ENCODE measurements around the gene GMPR2. TPM values are rescaled to one million over a fixed set of nuclear protein-coding genes. Genes with fewer than 3 reads are reported as not detected.

Gene GMPR2
- total and polyA plus RNA-seq, 2 of the 13 experiments (the other 11 are each of a cell fraction or from before 2014, with no cell fraction given): 210 to 273 TPM

DNA sequence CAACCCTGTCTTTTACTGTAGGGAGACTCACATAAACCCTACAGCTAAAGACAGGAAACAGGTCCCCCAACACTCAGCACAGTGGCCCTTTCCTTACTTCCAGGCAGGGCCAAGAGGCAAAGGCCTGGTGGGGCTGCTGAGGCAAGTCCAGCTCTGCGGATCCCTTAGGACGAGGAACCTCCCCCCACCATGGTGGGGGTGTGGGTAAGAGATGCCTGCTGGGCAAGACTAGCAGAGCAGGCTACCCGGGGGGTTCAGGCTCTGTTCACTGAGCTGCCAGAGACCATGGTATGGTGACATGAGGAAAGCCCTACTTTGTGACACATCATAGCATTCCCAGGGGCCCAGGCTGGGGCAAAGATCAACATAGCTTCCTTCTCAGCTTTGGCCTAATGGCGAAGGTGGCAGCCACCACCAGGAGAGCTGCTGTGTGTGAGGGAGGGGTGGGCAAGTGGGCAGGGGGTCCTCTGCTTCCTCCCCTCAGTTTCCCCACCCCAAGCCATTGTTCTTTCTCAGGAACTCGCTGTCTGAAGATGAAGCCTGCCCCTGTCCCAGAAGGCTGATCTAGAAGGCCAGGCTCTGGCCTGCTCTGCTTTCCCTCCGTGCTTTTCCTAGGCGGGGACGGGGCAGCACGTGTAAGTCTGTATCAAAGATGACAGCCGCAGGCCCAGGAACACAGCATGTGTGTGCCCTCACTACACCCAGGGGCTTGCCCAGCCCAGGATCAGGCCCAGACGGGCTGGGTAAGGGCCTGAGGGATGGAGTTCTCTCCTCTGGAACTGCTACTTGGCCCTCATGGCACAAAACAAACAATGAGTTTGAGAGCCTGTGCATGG, 19.8 kb downstream of the GMPR2 start:
- Histone ChIP-seq H3K27ac (ENCODE audit: extremely low read length, insufficient read depth, low read length) (peak overlapping the region; percentile 59), H3K79me2 (ENCODE audit: insufficient read depth, low read length) (no peaks in the 10 kb centered on the region)
- POLR2A ChIA-PET: interaction anchor here (0.6 to 13.2 kb wide), 32 partner anchors 9 to 932 kb away, joined by 3 to 254 read pairs (median 4); partner anchors contain the start of genes CBLN3, CHMP4A, CIDEB and DCAF11
- TF ChIP-seq AHR (CRISPR knock-in tag; IDR thresholded peaks at IDR 0.05) (no peak), YY1 (IDR thresholded peaks at IDR 0.05; ENCODE audit: insufficient read depth, insufficient replicate concordance, low read depth, low read length) (peak; percentile 68), ZNF382 (CRISPR knock-in tag; IDR thresholded peaks at IDR 0.05; ENCODE audit: borderline replicate concordance) (no peak), KDM5B (CRISPR knock-in tag; IDR thresholded peaks at IDR 0.05; ENCODE audit: borderline replicate concordance) (0 out of 2 replicates have a peak, but pooled peaks have one; percentile 9), ZMYM3 (CRISPR knock-in tag; IDR thresholded peaks at IDR 0.05) (peak; percentile 63)
- TF ChIP-seq, protein P1, sequence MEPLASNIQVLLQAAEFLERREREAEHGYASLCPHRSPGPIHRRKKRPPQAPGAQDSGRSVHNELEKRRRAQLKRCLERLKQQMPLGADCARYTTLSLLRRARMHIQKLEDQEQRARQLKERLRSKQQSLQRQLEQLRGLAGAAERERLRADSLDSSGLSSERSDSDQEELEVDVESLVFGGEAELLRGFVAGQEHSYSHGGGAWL (CRISPR knock-in tag; IDR thresholded peaks at IDR 0.05): 0 out of 2 replicates have a peak, but pooled peaks have one; percentile 8
- TF ChIP-seq, protein P2, sequence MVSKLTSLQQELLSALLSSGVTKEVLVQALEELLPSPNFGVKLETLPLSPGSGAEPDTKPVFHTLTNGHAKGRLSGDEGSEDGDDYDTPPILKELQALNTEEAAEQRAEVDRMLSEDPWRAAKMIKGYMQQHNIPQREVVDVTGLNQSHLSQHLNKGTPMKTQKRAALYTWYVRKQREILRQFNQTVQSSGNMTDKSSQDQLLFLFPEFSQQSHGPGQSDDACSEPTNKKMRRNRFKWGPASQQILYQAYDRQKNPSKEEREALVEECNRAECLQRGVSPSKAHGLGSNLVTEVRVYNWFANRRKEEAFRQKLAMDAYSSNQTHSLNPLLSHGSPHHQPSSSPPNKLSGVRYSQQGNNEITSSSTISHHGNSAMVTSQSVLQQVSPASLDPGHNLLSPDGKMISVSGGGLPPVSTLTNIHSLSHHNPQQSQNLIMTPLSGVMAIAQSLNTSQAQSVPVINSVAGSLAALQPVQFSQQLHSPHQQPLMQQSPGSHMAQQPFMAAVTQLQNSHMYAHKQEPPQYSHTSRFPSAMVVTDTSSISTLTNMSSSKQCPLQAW (CRISPR knock-in tag; IDR thresholded peaks at IDR 0.05): 0 out of 2 replicates have a peak, but pooled peaks have one; percentile 13
- TF ChIP-seq, protein P3, sequence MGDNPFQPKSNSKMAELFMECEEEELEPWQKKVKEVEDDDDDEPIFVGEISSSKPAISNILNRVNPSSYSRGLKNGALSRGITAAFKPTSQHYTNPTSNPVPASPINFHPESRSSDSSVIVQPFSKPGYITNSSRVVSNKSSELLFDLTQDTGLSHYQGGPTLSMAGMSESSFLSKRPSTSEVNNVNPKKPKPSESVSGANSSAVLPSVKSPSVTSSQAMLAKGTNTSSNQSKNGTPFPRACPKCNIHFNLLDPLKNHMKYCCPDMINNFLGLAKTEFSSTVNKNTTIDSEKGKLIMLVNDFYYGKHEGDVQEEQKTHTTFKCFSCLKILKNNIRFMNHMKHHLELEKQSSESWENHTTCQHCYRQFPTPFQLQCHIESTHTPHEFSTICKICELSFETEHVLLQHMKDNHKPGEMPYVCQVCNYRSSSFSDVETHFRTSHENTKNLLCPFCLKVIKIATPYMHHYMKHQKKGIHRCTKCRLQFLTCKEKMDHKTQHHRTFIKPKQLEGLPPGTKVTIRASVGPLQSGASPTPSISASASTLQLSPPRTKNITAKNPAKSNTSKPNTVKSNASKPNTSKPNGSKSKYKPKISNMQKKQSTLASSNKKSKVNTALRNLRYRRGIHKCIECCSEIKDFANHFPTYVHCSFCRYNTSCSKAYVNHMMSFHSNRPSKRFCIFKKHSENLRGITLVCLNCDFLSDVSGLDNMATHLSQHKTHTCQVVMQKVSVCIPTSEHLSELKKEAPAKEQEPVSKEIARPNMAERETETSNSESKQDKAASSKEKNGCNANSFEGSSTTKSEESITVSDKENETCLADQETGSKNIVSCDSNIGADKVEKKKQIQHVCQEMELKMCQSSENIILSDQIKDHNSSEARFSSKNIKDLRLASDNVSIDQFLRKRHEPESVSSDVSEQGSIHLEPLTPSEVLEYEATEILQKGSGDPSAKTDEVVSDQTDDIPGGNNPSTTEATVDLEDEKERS (CRISPR knock-in tag; IDR thresholded peaks at IDR 0.05): peak; percentile 72; the same call in 1 of the 2 replicates
- TF ChIP-seq, protein P4, sequence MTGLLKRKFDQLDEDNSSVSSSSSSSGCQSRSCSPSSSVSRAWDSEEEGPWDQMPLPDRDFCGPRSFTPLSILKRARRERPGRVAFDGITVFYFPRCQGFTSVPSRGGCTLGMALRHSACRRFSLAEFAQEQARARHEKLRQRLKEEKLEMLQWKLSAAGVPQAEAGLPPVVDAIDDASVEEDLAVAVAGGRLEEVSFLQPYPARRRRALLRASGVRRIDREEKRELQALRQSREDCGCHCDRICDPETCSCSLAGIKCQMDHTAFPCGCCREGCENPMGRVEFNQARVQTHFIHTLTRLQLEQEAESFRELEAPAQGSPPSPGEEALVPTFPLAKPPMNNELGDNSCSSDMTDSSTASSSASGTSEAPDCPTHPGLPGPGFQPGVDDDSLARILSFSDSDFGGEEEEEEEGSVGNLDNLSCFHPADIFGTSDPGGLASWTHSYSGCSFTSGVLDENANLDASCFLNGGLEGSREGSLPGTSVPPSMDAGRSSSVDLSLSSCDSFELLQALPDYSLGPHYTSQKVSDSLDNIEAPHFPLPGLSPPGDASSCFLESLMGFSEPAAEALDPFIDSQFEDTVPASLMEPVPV (CRISPR knock-in tag; IDR thresholded peaks at IDR 0.05): peak; percentile 72; the same call in 1 of the 2 replicates
- TF ChIP-seq, protein P5, sequence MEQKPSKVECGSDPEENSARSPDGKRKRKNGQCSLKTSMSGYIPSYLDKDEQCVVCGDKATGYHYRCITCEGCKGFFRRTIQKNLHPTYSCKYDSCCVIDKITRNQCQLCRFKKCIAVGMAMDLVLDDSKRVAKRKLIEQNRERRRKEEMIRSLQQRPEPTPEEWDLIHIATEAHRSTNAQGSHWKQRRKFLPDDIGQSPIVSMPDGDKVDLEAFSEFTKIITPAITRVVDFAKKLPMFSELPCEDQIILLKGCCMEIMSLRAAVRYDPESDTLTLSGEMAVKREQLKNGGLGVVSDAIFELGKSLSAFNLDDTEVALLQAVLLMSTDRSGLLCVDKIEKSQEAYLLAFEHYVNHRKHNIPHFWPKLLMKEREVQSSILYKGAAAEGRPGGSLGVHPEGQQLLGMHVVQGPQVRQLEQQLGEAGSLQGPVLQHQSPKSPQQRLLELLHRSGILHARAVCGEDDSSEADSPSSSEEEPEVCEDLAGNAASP (CRISPR knock-in tag; IDR thresholded peaks at IDR 0.05; ENCODE audit: borderline replicate concordance): peak; percentile 35
- TF ChIP-seq, protein P6, sequence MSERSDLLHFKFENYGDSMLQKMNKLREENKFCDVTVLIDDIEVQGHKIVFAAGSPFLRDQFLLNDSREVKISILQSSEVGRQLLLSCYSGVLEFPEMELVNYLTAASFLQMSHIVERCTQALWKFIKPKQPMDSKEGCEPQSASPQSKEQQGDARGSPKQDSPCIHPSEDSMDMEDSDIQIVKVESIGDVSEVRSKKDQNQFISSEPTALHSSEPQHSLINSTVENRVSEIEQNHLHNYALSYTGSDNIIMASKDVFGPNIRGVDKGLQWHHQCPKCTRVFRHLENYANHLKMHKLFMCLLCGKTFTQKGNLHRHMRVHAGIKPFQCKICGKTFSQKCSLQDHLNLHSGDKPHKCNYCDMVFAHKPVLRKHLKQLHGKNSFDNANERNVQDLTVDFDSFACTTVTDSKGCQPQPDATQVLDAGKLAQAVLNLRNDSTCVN (CRISPR knock-in tag; IDR thresholded peaks at IDR 0.05; ENCODE audit: borderline replicate concordance): peak; percentile 7

More for the DNA sequence above, 19.8 kb downstream of the GMPR2 start:
- H2AFZ ChIP-seq (ENCODE audit: low read length): no peak overlapping the region
- ATAC-seq (peak; percentile 80), FAIRE-seq (peak; percentile 72), DNase-seq (ENCODE audit: low spot score) (peak; percentile 90)
- peak overlapping the region in 1 of 3 experiments; percentile 1; a peak in 1 of 6 replicates for H3K4me3 ChIP-seq (replicated peaks in 1 of 3; ENCODE audit: insufficient read depth in 1 of 3, low read depth in 2 of 3, low read length in 3 of 3)
- in situ Hi-C loops (cut with HindIII; ENCODE audit: extremely low pct_ligation_motif_present, low pct_unique_long_range_greater_than_20kb) (no loop called here), intact Hi-C loops (cut with micrococcal nuclease; ENCODE audit: unreplicated experiment) (loop anchor here (1.0 kb wide), 1 partner anchor 19 kb away; the partner anchor contains the start of gene RABGGTA)
- H3K4me1 ChIP-seq (ENCODE audit: insufficient read depth, low read length): peaks cover 39% of the 10 kb centered on the region
- H4K20me1 ChIP-seq (ENCODE audit: insufficient read depth, low read length): no peaks in the 10 kb centered on the region
- TSS peak; percentile 59 for BruUV-seq (replicated peaks)
- WGBS (ENCODE audit: low lambda C conversion rate): 76% methylated on average over 11 of the region's 11 CpGs
- no peaks in the 10 kb centered on the region for H3K27me3 ChIP-seq (ENCODE audit: control insufficient read depth in 1 of 2, insufficient read depth in 2 of 2, low read length in 2 of 2)
- H3K4me2 ChIP-seq (ENCODE audit: low read depth, low read length): peak overlapping the region; percentile 59
- no peaks in the 10 kb centered on the region for H3K9me3 ChIP-seq (ENCODE audit: low read length)
- H3K36me3 ChIP-seq (replicated peaks in 1 of 2; ENCODE audit: control insufficient read depth in 1 of 2, insufficient read depth in 2 of 2, low read length in 2 of 2): peaks cover 0 to 1% of the 10 kb centered on the region in 2 experiments; a peak in 1 of 5 replicates
- CTCF ChIA-PET (ENCODE audit: low intra/inter-chr PET ratio, low total read pairs): interaction anchor here (1.6 kb wide), 1 partner anchor 10 kb away, joined by 5 read pairs; the partner anchor contains the start of gene TINF2
- H3K9ac ChIP-seq (ENCODE audit: insufficient read depth, low read depth, low read length): peak overlapping the region; percentile 61
